Astrocyte of the cerebellum (primary cell): ENCODE results near the gene HARS1.
A peak's percentile ranks its signal among the peaks of the same experiment; 100 is the strongest.

Experiments used
- DNase-seq: peaks from one replicate; pipeline ENCODE4 v3.0.0-alpha.2; 2011; ENCODE audit warnings: low read depth
- H3K4me3 ChIP-seq: 2 replicates; pipeline ENCODE4 v1.5.1; 2011; ENCODE audit warnings: mild to moderate bottlenecking, low read depth, low read length, moderate library complexity
- in situ Hi-C: cut with HindIII; loops from 2 replicates; pipeline ENCODE4 v1.10.0; 2017; ENCODE audit warnings: low sequenced_read_pairs
- TF ChIP-seq, protein P1 (sequence below): IDR thresholded peaks from 2 replicates; pipeline ENCODE4 v1.5.1; 2012; ENCODE audit warnings: low read length, low read depth, moderate library complexity, mild to moderate bottlenecking; ENCODE audit errors: missing control alignments

The HARS1 gene

DNA sequence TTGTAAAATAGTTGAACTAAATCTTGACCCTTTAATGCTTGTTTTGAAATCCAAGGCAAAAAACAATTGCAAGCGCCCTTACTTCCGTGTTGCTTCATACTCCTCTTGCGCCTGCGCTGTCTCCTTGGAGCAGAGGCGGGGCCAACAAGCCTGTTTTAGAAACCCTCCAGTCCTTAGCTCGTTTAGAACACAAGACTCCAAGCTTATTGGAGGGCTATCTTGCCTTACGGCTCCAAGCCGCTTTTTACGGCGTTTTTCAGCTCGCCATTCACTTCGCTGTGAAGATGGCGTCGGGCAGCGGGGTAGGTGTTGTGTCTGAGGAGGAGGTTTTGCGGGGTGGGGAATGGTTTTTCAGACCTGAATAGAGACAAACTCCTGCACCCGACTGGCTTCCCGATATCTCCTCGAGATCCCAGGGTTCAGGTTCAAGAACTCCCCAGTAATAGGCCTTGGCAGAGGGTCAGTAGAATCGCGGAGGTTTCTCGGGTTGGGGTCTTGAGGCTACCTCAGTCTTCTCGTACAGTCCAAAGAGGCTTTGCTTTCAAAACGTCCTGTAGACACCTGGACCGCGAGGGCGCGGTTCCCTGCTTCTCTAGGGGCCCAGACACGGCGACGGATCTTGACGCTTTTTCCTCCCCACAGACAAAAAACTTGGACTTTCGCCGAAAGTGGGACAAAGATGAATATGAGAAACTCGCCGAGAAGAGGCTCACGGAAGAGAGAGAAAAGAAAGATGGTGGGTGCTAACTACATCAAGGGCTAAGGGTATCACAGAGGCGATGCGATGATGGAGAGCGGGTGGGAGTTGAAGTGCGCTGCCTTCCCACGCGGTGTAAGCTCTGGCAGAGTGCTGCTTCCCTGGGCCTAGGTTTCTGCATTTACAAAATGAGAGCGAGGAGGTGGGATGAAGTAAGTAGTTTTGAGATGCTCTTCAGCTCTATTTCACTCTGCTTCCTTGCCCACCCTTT is 9.3 kb upstream of the HARS1 start, which contains the start of gene ZMAT2:
Gene ZMAT2, plus strand, starts transcription at position 271 of the 968 bp plus-strand sequence. Its CDS starts 14 bp downstream, at position 285.
- in situ Hi-C loops: no loop called here
- TF ChIP-seq, protein P1, sequence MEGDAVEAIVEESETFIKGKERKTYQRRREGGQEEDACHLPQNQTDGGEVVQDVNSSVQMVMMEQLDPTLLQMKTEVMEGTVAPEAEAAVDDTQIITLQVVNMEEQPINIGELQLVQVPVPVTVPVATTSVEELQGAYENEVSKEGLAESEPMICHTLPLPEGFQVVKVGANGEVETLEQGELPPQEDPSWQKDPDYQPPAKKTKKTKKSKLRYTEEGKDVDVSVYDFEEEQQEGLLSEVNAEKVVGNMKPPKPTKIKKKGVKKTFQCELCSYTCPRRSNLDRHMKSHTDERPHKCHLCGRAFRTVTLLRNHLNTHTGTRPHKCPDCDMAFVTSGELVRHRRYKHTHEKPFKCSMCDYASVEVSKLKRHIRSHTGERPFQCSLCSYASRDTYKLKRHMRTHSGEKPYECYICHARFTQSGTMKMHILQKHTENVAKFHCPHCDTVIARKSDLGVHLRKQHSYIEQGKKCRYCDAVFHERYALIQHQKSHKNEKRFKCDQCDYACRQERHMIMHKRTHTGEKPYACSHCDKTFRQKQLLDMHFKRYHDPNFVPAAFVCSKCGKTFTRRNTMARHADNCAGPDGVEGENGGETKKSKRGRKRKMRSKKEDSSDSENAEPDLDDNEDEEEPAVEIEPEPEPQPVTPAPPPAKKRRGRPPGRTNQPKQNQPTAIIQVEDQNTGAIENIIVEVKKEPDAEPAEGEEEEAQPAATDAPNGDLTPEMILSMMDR: no peak
- peak; percentile 98 for DNase-seq
- H3K4me3 ChIP-seq: peak within 1 kb of the TSS; percentile 92

DNA sequence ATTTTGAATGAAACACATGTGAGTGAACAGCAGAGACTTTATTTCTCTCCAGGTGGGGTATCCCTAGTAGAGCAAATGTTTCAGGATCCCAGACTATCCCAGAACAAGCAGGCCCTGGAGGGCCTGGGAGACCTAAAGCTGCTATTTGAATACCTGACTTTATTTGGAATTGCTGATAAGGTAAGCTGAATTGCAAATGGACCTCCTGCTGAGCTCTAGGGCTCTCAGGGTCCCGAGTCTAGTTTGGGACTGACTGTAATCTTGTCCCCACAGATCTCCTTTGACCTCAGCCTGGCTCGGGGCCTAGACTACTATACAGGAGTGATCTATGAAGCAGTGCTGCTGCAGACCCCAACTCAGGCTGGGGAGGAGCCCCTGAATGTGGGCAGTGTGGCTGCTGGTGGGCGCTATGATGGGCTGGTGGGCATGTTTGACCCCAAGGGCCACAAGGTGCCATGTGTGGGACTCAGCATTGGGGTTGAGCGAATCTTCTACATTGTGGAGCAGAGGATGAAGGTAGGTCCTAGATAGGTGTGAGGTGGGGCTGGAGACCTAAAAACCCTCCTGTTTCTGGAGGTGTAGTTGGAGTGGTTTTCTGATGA is 5.8 kb upstream of the HARS1 start:
- no peak for DNase-seq
- in situ Hi-C loops: no loop called here
- no peak overlapping the region for H3K4me3 ChIP-seq
- TF ChIP-seq, protein P1: no peak

DNA sequence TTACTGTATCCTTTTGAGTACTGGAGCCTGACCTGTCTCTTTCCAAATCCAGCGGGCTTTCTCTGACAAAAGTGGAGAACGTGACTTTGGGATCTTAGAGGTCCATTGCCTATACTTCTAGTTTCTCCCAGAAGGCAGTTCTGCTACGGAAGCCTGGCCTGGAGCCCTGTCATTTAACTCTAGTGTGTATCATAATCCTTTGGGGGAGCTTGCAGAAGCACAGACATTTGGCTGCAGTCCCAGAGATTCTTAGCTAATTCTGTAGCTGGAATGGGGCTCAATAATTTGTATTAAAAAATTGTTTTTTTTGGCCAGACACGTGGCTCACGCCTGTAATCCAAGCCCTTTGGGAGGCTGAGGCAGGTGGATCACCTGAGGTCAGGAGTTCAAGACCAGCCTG is 3.1 kb upstream of the HARS1 start:
- in situ Hi-C loops: no loop called here
- TF ChIP-seq, protein P1: no peak
- DNase-seq: no peak
- no peak overlapping the region for H3K4me3 ChIP-seq

DNA sequence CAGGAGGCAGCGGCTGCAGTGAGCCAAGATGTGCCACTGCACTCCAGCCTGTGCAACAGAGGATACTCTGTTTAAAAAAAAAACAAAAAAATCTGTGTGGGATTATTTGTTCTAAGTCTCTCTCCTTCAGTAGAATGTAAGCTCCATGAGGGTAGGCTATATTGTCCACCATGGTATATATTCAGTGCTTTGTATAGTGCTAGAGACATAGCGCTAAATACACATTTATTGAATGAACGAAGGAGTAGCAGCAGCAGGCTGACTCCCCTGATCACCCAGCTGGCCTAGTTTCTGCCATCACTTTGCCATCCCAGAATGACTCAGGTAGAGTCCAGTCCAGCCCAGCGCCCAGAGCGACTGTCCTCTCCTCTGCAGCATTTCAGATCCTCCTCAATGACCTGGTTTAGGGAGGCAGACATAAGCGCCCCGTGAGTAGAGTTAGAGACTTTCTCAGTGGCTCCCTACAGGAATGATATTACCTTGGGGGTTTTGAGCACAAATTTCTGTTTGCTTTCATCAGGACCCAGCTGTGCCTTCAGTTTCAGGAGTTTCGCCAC is 716 bp downstream of the HARS1 start:
- H3K4me3 ChIP-seq: peak overlapping the region; percentile 95
- in situ Hi-C loops: no loop called here
- no peak for DNase-seq
- TF ChIP-seq, protein P1: no peak

DNA sequence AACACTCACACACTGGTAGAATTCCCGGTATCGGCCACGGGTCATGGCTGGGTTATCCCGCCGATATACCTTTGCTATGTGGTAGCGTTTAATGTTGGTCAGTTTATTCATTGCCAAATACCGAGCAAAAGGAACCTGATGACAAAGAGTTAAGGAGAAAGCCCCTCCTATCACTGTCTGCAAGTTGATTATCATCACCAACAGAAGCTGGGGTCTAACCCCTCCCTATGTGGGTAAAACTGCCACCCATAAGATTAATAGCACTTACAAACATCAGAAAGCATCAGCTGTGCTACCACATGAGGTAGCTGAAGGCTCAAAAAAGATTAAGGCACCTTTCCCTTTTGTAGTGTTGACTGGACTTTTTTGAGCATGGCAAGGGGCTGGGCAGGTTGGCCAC is 12.2 kb downstream of the HARS1 start:
- no peak for DNase-seq
- in situ Hi-C loops: no loop called here
- no peak overlapping the region for H3K4me3 ChIP-seq
- TF ChIP-seq, protein P1: no peak

DNA sequence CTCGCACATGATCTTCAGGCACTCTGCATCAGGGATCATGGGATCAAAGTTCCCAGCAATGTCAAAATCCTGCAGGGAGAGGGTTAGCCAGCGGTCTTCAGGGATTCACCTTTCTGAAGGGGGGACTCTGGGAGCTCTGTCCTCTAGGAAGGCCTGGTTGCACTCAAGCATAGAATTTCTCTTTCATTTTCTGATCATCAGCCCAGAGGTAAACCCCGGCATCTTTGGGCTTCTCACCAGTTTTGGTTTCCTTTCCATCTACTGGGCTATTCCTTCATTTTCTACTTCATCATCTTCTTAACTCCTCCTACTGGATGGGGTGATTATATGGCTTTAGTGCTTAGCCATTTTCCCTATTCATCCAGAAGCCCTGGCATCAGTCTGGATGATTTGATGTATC is 13.2 kb downstream of the HARS1 start:
- in situ Hi-C loops: no loop called here
- TF ChIP-seq, protein P1: no peak
- DNase-seq: no peak
- H3K4me3 ChIP-seq: no peak overlapping the region
